ENCODE data around the gene STIP1.

DNA sequence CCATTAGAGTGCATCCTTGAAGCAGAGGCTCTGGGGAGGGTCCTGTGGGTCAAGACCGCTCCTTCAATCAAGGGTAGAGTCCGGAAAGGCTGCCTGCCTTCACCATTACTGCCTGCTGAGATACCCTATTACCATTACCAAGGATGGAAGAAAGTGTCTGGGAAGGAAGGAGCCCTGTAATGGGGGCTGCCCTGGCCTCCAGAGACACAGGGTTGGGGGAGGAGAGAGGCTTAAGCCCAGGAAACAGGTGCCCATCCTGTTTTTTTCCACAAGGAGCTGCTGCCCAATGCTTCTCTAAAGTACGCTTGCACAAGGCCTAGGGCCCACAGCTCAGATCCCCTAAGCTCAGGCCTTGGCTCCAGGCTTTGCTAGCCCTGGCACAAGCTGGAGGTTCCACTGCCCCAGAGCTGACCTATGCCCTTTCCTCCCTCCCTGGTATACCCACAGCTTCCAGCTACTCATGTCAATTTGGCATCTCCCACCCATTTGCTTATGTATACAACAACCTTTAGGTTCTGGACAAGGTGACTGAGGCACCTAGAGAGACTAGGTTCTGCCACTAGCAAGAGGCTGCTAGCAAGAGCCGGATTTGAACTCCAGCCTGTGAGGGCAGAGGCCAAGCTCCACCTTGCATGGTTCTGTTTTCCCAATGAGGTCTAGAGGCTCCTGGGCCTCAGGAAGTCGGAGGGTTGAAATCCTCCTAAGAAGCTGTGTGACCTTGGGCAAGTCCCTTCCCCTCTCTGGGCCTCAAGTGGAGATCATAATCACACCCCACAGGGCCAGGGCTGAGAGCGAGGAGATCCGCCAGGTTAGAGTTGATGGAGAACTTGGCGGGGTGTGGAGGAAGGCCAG lies 63.8 kb downstream of the STIP1 start:
- TF ChIP-seq, protein P1, sequence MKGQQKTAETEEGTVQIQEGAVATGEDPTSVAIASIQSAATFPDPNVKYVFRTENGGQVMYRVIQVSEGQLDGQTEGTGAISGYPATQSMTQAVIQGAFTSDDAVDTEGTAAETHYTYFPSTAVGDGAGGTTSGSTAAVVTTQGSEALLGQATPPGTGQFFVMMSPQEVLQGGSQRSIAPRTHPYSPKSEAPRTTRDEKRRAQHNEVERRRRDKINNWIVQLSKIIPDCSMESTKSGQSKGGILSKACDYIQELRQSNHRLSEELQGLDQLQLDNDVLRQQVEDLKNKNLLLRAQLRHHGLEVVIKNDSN (IDR thresholded peaks at IDR 0.05): no peak
- TF ChIP-seq YY1 (IDR thresholded peaks at IDR 0.05; ENCODE audit: low read depth) (no peak), TAF1 (IDR thresholded peaks at IDR 0.05; ENCODE audit: low read depth) (no peak), EP300 (IDR thresholded peaks at IDR 0.05; ENCODE audit: borderline replicate concordance) (no peak), TEAD4 (IDR thresholded peaks at IDR 0.05) (no peak), RAD21 (IDR thresholded peaks at IDR 0.05; ENCODE audit: low read depth) (no peak), CEBPB (IDR thresholded peaks at IDR 0.05) (no peak), NFIC (IDR thresholded peaks at IDR 0.05) (no peak), FOXM1 (IDR thresholded peaks at IDR 0.05; ENCODE audit: borderline replicate concordance, low read depth) (no peak)
- TF ChIP-seq, protein P2, sequence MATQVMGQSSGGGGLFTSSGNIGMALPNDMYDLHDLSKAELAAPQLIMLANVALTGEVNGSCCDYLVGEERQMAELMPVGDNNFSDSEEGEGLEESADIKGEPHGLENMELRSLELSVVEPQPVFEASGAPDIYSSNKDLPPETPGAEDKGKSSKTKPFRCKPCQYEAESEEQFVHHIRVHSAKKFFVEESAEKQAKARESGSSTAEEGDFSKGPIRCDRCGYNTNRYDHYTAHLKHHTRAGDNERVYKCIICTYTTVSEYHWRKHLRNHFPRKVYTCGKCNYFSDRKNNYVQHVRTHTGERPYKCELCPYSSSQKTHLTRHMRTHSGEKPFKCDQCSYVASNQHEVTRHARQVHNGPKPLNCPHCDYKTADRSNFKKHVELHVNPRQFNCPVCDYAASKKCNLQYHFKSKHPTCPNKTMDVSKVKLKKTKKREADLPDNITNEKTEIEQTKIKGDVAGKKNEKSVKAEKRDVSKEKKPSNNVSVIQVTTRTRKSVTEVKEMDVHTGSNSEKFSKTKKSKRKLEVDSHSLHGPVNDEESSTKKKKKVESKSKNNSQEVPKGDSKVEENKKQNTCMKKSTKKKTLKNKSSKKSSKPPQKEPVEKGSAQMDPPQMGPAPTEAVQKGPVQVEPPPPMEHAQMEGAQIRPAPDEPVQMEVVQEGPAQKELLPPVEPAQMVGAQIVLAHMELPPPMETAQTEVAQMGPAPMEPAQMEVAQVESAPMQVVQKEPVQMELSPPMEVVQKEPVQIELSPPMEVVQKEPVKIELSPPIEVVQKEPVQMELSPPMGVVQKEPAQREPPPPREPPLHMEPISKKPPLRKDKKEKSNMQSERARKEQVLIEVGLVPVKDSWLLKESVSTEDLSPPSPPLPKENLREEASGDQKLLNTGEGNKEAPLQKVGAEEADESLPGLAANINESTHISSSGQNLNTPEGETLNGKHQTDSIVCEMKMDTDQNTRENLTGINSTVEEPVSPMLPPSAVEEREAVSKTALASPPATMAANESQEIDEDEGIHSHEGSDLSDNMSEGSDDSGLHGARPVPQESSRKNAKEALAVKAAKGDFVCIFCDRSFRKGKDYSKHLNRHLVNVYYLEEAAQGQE (IDR thresholded peaks at IDR 0.05; ENCODE audit: low read depth): no peak
- TF ChIP-seq, protein P3, sequence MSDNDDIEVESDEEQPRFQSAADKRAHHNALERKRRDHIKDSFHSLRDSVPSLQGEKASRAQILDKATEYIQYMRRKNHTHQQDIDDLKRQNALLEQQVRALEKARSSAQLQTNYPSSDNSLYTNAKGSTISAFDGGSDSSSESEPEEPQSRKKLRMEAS (IDR thresholded peaks at IDR 0.05): no peak

Measured in Ishikawa (cell line).